ENCODE results near the gene MAST4. TPM values are rescaled to one million over a fixed set of nuclear protein-coding genes. Genes with fewer than 3 reads are reported as not detected.

Gene MAST4
- total RNA-seq, 1 donor from 2014 or later: 56.9 TPM

GRCh38 chr5:66849803-66850202 is 253.6 kb downstream of the MAST4 start:
- DNase-seq: no peak
- no peak overlapping the region for H3K27ac ChIP-seq
- H3K27me3 ChIP-seq (ENCODE audit: low read depth): no peaks in the 10 kb centered on the region
- peaks cover 18% of the 10 kb centered on the region for H3K4me1 ChIP-seq
- no peaks in the 10 kb centered on the region for H3K36me3 ChIP-seq
- peak in 1 of 2 donors; percentile 57 for ATAC-seq
- H3K4me3 ChIP-seq: no peak overlapping the region
- no peaks in the 10 kb centered on the region for H3K9me3 ChIP-seq
- intact Hi-C loops (cut with DNase I): no loop called here
- TF ChIP-seq CTCF (IDR thresholded peaks at IDR 0.05): no peak

GRCh38 chr5:66850354-66851075 is 254.3 kb downstream of the MAST4 start:
- H3K27me3 ChIP-seq (ENCODE audit: low read depth): no peaks in the 10 kb centered on the region
- ATAC-seq: peak; percentile 38 to 58
- H3K36me3 ChIP-seq: no peaks in the 10 kb centered on the region
- H3K9me3 ChIP-seq: no peaks in the 10 kb centered on the region
- DNase-seq: no peak
- H3K4me1 ChIP-seq: peaks cover 18% of the 10 kb centered on the region
- no peak overlapping the region for H3K4me3 ChIP-seq
- intact Hi-C loops (cut with DNase I): no loop called here
- H3K27ac ChIP-seq: no peak overlapping the region
- TF ChIP-seq CTCF (IDR thresholded peaks at IDR 0.05): no peak

DNA sequence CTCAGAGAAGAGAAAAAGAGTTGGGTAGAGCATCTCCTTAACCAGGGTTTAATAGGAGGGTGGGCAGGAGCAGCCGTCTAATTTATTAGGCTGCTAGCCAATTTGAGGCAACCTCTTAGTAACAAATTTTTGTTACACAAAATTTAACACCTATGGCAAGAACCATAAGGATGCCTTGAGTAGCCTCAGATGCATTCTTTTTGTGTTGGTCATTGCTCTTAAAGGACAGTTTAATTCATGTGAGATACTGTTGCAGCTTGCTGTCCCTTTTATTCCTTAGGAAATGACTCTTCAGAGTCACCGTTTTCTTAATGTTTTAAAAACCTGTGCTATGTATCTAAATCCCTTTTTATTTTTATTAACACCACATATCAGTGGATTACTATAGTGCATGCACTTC is 255.1 kb downstream of the MAST4 start:
- ATAC-seq (no peak), DNase-seq (no peak)
- H3K27ac ChIP-seq: no peak overlapping the region
- no peaks in the 10 kb centered on the region for H3K27me3 ChIP-seq (ENCODE audit: low read depth)
- H3K36me3 ChIP-seq: no peaks in the 10 kb centered on the region
- H3K9me3 ChIP-seq: no peaks in the 10 kb centered on the region
- H3K4me1 ChIP-seq: peaks cover 18% of the 10 kb centered on the region
- no peak overlapping the region for H3K4me3 ChIP-seq
- no peak for TF ChIP-seq CTCF (IDR thresholded peaks at IDR 0.05)
- intact Hi-C loops (cut with DNase I): no loop called here

DNA sequence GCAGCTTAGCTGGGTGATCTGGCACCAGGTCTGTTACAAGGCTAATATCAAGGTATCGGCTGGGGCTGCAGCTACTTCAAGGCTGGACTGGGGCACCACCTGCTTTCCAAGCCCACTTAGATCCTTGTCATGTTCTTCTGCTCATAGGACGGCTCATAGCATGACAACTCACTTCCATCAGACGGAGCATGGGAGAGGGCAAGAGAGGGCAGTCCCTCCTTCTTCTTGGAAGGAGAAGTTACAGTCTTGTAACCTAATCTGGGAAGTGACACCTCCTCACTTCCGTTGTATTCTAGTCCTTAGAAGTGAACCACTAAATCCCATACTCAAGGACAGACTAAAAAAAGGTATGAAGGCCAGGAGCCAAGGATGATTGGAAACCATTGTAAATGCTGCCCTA is 258.2 kb downstream of the MAST4 start:
- Histone ChIP-seq H3K4me1 (peaks cover 18% of the 10 kb centered on the region), H3K9me3 (no peaks in the 10 kb centered on the region), H3K27ac (no peak overlapping the region), H3K27me3 (ENCODE audit: low read depth) (no peaks in the 10 kb centered on the region), H3K36me3 (no peaks in the 10 kb centered on the region), H3K4me3 (no peak overlapping the region)
- DNase-seq (no peak), ATAC-seq (peak in 1 of 2 donors; percentile 54)
- intact Hi-C loops (cut with DNase I): no loop called here
- TF ChIP-seq CTCF (IDR thresholded peaks at IDR 0.05): no peak

- Histone ChIP-seq H3K4me1 (peaks cover 12% of the 10 kb centered on the region), H3K27ac (no peak overlapping the region), H3K36me3 (no peaks in the 10 kb centered on the region), H3K4me3 (no peak overlapping the region), H3K9me3 (no peaks in the 10 kb centered on the region), H3K27me3 (ENCODE audit: low read depth) (no peaks in the 10 kb centered on the region)
- ATAC-seq: peak in 1 of 2 donors; percentile 21
- intact Hi-C loops (cut with DNase I): no loop called here
- TF ChIP-seq CTCF (IDR thresholded peaks at IDR 0.05): no peak
- no peak for DNase-seq
Observed at GRCh38 chr5:66856041-66856805, 260.0 kb downstream of the MAST4 start.
